LNCAP (cell line): ENCODE results near the gene CTSV.

Experiments used
- TF ChIP-seq, protein P1 (sequence below): fragments of 450-650 bp; IDR thresholded peaks from 2 replicates; pipeline ENCODE4 v1.5.1; 2017; ENCODE audit warnings: mild to moderate bottlenecking

Gene CTSV

DNA sequence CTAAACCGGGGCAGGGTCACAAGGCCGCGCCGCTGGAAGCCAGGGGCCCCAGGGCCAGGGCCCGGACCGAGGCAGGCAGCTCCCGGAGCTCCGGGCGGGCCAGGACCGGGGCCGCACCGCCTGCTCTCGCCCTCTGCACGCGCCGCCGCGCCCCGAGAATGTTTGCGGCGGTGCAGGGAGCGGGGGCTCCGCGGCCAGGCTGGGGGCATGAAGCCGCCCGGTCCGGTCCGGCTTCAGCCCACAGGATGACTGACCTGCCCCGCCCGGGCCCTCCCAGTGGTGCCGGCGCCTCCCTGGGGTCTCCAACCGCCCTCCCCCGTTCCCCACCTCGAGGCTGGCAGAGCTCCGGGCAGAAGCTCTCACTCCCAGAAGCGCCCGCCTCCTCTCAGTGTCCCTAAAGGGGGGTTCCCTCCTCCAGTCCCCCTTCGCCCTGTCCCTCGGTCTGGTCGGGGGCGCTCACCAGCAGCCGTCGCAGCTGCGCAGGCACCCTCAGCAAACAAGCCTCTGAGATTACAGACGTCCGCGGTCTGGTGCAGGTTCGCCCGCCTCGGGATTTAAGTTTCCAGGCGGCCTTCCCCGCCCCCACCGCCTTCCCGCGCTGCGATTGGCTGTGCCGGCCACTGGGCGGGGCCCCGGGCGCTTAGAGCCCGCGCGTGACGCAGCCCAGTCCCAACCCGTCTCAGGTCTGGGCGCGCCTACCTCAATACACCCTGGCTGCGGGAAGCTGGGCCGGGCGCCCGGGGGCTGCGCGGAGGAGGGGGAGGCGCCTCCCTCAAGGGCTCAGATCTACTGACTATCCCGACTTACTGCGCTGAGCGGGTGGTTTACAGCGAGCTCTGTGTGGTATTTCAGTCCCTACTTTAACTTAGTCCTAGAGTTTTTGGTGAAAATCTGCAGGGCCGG, at the start of gene CTSV:
Gene CTSV (minus strand): TSS at position 532 of the 903 bp plus-strand sequence. CDS start 1,099 bp downstream, outside the sequence.
- TF ChIP-seq, protein P1, sequence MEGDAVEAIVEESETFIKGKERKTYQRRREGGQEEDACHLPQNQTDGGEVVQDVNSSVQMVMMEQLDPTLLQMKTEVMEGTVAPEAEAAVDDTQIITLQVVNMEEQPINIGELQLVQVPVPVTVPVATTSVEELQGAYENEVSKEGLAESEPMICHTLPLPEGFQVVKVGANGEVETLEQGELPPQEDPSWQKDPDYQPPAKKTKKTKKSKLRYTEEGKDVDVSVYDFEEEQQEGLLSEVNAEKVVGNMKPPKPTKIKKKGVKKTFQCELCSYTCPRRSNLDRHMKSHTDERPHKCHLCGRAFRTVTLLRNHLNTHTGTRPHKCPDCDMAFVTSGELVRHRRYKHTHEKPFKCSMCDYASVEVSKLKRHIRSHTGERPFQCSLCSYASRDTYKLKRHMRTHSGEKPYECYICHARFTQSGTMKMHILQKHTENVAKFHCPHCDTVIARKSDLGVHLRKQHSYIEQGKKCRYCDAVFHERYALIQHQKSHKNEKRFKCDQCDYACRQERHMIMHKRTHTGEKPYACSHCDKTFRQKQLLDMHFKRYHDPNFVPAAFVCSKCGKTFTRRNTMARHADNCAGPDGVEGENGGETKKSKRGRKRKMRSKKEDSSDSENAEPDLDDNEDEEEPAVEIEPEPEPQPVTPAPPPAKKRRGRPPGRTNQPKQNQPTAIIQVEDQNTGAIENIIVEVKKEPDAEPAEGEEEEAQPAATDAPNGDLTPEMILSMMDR: no peak

DNA sequence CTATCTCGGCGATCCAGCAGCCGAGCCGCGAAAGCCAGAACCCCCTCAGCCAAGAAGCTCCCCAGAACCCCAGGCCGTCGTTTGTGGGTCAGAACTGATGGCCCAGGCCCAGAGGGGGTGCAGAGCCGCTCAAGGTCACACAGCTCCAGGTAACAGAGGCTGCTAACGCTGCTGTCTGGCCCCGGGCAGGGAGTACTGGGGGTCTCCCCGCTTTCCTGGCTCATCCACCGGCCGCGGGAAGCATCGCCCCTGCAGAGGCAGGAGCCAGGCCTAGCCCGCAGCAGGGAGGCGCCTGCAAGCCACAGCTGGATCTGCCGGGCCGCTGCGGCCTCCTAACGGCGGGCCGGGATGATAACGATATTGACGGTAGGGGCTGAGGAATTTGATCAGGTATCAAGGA, 39.4 kb upstream of the CTSV start:
- TF ChIP-seq, protein P1: no peak

DNA sequence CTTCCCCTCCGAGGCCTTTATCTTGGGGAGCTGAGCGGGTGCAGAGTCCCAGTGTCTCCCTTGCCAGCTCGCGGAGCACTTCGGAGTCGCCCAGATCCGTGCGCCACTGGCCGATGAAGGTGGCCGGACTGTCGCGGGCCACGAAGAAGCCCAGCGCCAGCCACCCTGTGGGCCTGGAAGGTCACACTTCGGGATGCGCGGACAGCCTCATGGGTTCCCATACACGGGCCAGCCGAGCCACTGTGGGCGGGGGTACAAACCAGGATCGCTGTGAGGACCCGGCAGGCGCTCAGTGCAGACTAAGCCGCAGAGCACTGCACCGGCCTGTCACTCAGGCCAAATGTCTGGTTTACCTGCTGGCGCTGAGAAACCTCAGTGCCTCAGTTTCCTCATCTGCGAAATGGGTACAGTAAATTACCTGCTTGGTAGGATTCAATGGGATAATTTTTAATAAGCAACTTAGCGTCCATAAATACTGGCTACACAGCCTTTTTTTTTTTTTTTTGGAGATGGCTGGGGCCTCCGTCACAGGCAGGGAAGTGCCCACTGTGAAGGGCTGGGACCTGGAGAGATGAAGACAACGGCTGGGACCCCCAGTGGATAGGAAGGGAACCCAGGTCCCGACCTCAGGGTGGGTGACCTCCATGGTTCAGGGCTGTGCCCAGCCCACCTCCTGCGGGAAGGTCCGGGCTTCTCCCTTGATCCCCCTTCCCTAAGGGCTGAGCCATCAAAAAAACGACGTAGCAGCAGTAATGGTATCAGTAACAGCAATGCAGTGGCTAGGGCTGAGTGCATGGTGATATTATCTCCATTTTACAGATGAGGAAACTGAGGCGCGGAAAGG, 38.7 kb upstream of the CTSV start:
- TF ChIP-seq, protein P1: no peak

DNA sequence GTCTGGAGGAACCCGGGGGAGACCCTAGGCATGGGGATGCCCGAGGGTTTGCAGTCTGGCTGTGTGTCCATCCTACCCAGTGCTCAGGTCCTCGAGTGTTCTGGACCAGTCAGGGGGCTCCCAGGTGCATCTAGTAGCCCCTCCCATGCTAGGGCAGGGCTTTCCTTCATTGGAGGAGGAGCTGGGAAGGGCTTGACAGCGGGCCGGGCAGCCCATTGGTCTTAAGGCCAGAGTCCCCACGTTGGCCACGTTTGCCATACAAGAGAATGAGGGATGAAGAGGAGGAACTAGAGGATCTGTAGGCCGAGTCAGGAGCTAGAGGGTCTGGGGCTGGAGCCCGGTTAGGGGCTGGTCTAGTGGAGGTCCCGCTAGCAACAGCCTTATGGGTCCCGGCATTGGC, 37.3 kb upstream of the CTSV start:
- TF ChIP-seq, protein P1: no peak

DNA sequence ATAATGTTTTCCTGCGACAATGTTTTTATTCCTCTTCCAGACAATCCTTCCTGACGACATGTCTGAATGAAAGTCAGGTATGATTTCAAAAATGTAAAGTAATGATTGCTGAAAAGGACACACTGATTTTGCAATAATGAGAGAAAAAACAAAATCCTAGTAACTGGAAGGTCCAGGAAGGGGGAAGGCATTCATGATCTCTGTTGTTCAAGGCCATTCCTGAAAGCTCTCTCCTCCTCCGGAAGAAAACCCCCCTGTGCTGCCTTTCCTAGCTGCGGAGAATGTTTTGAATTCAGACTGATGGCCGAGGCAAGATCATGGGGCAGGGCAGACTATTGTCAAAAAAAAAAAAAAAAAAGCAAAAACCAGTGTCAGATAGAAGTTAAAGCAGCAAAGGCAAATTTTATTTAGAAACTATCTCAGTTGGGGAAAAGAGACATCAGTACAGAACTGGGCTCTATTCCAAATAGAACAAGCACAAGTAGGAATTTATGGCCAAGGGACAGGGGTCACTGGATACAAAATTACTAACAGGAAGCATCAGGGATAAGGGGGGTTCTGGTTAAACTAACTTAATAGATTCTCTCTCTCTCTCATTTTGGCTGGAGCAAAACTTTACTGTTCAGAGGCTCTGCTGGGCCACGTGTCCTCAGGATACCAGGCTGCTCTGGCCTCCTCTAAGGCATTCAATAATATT, 36.5 kb upstream of the CTSV start:
- TF ChIP-seq, protein P1: no peak

DNA sequence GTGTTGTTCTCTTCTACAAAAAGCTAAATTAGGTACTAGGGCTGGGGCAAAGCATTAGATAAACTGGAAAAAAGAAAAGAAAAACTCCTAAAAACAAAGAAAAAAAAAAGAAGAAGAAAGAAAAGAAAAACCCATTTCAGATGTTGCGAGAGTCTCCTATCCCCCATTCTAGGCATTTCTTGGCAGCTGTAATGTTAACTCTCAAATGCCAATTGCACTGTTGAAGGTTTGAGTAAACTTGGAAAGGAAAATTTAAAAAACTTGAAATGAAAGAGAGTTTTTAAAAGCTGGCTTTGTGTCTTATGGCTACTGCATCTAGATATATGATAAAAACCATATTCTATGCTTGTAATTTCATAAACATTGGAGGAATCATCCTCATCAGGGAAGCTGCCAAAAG, 34.6 kb upstream of the CTSV start:
- TF ChIP-seq, protein P1: no peak

DNA sequence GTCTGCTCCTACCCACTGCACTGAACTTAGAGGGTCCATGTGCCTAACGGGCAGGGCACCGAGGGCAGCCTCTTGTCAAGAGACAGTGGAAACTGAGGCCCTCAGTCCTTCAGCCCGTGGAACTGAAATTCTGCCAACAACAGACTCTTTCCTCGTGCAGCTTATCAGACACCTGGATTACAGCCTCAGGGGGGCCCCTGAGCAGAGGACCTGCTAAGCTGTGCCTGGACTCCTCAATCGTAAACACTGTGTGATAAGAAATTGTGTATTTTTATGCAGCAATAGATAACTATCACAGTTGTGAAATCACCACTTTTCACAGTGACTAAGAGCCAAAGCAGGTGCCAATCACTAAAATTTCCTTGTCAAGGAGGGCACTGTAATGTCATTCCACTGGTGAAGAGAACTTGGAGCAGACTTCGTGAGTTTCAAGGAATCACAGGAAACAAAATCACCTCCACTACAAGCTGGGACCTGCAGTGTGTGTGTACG, 33.4 kb upstream of the CTSV start:
- TF ChIP-seq, protein P1: no peak
